ENCODE data around the gene CELF1. TPM values are rescaled to one million over a fixed set of nuclear protein-coding genes. Genes with fewer than 3 reads are reported as not detected.

The CELF1 gene
- total and polyA plus RNA-seq, 2 of the 13 experiments (the other 11 are each of a cell fraction or from before 2014, with no cell fraction given): 69.0 to 80.1 TPM

GRCh38 chr11:47460571-47461235 lies 92.2 kb downstream of the CELF1 start:
- in situ Hi-C loops (cut with HindIII; ENCODE audit: extremely low pct_ligation_motif_present, low pct_unique_long_range_greater_than_20kb) (no loop called here), intact Hi-C loops (cut with micrococcal nuclease; ENCODE audit: unreplicated experiment) (no loop called here)
- H3K27me3 ChIP-seq (ENCODE audit: control insufficient read depth in 1 of 2, insufficient read depth in 2 of 2, low read length in 2 of 2): no peaks in the 10 kb centered on the region
- no peak overlapping the region for H3K4me2 ChIP-seq (ENCODE audit: low read depth, low read length)
- 98% methylated on average over 2 of the region's 2 CpGs for WGBS (ENCODE audit: low lambda C conversion rate)
- H3K4me3 ChIP-seq (replicated peaks in 1 of 3; ENCODE audit: insufficient read depth in 1 of 3, low read depth in 2 of 3, low read length in 3 of 3): no peak overlapping the region
- H2AFZ ChIP-seq (ENCODE audit: low read length): no peak overlapping the region
- BruUV-seq (replicated peaks): no TSS peak
- no peaks in the 10 kb centered on the region for H3K9me3 ChIP-seq (ENCODE audit: low read length)
- no peaks in the 10 kb centered on the region for H3K79me2 ChIP-seq (ENCODE audit: insufficient read depth, low read length)
- H3K27ac ChIP-seq (ENCODE audit: extremely low read length, insufficient read depth, low read length): no peak overlapping the region
- H3K9ac ChIP-seq (ENCODE audit: insufficient read depth, low read depth, low read length): no peak overlapping the region
- no peaks in the 10 kb centered on the region for H4K20me1 ChIP-seq (ENCODE audit: insufficient read depth, low read length)
- no peak for TF ChIP-seq TIGD3 (CRISPR knock-in tag; IDR thresholded peaks at IDR 0.05; ENCODE audit: borderline replicate concordance)
- TF ChIP-seq MLLT10 (CRISPR knock-in tag; IDR thresholded peaks at IDR 0.05): no peak
- TF ChIP-seq POLR2AphosphoS2 (IDR thresholded peaks at IDR 0.05; ENCODE audit: low read depth, low read length): no peak
- no peak for TF ChIP-seq ZNF431 (CRISPR knock-in tag; IDR thresholded peaks at IDR 0.05; ENCODE audit: borderline replicate concordance, low read depth)
- TF ChIP-seq ZBTB33 (CRISPR knock-in tag; IDR thresholded peaks at IDR 0.05): no peak
- no peak for FAIRE-seq
- H3K36me3 ChIP-seq (replicated peaks in 1 of 2; ENCODE audit: control insufficient read depth in 1 of 2, insufficient read depth in 2 of 2, low read length in 2 of 2): peaks cover 2 to 18% of the 10 kb centered on the region in 2 experiments; a peak in 2 of 5 replicates
- no peaks in the 10 kb centered on the region for H3K4me1 ChIP-seq (ENCODE audit: insufficient read depth, low read length)
- CTCF ChIA-PET (ENCODE audit: low intra/inter-chr PET ratio, low total read pairs): no interaction called here
- DNase-seq (ENCODE audit: low spot score): no peak
- ATAC-seq: no peak
- POLR2A ChIA-PET: no interaction called here
